Trophoblast cell (in vitro differentiated cells and primary cell): ENCODE measurements around the gene RPL29.

ENCODE experiments used
- DNase-seq, 2 donors: peaks; one replicate each; pipeline ENCODE4 v3.0.0-alpha.2; 2016
- H2AFZ ChIP-seq: 2 replicates; pipeline ENCODE4 v1.6.1; 2013; ENCODE audit warnings: low read length, moderate library complexity, mild to moderate bottlenecking; ENCODE audit not compliant: insufficient read depth, poor library complexity
- H2AK5ac ChIP-seq: 2 replicates; pipeline ENCODE4 v1.6.1; 2013; ENCODE audit warnings: mild to moderate bottlenecking, low read length
- H2BK120ac ChIP-seq: 2 replicates; pipeline ENCODE4 v1.6.1; 2013; ENCODE audit warnings: low read length, mild to moderate bottlenecking, moderate library complexity; ENCODE audit not compliant: insufficient read depth, poor library complexity
- H2BK12ac ChIP-seq: 2 replicates; pipeline ENCODE4 v1.6.1; 2013; ENCODE audit warnings: mild to moderate bottlenecking, low read length, moderate library complexity
- H2BK5ac ChIP-seq: 2 replicates; pipeline ENCODE4 v1.6.1; 2013; ENCODE audit warnings: low read length, low read depth, moderate library complexity, mild to moderate bottlenecking; ENCODE audit not compliant: poor library complexity
- H3K14ac ChIP-seq: 2 replicates; pipeline ENCODE4 v1.6.1; 2013; ENCODE audit warnings: mild to moderate bottlenecking, low read length
- H3K18ac ChIP-seq: 2 replicates; pipeline ENCODE4 v1.6.1; 2013; ENCODE audit warnings: mild to moderate bottlenecking, low read length
- H3K23ac ChIP-seq: 2 replicates; pipeline ENCODE4 v1.6.1; 2013; ENCODE audit warnings: low read length
- H3K27ac ChIP-seq: 2 replicates; pipeline ENCODE4 v1.5.1; 2013; ENCODE audit warnings: low read depth, mild to moderate bottlenecking, inconsistent platforms, low read length, moderate library complexity
- H3K27me3 ChIP-seq: 2 replicates; pipeline ENCODE4 v1.6.1; 2013; ENCODE audit warnings: inconsistent platforms, mild to moderate bottlenecking, low read length, moderate library complexity; ENCODE audit not compliant: insufficient read depth
- H3K36me3 ChIP-seq, 2 experiments: 1 replicate in 1 of 2; 2 replicates in 1 of 2; pipeline ENCODE4 v1.6.1; 2013; ENCODE audit warnings: low read length in 2 of 2, mild to moderate bottlenecking in 2 of 2, moderate library complexity in 1 of 2; ENCODE audit not compliant: insufficient read depth in 2 of 2, control insufficient read depth in 1 of 2
- H3K4ac ChIP-seq: 2 replicates; pipeline ENCODE4 v1.6.1; 2013; ENCODE audit warnings: low read depth, mild to moderate bottlenecking, low read length, moderate library complexity
- H3K4me1 ChIP-seq, 2 experiments: 1 replicate in 1 of 2; 2 replicates in 1 of 2; pipeline ENCODE4 v1.6.1; 2013; ENCODE audit warnings: low read length in 2 of 2, mild to moderate bottlenecking in 2 of 2, moderate library complexity in 1 of 2; ENCODE audit not compliant: insufficient read depth in 2 of 2, control insufficient read depth in 1 of 2
- H3K4me2 ChIP-seq: 2 replicates; pipeline ENCODE4 v1.6.1; 2013; ENCODE audit warnings: inconsistent platforms, mild to moderate bottlenecking, low read length, moderate library complexity
- H3K4me3 ChIP-seq: 2 replicates; pipeline ENCODE4 v1.5.1; 2013; ENCODE audit warnings: mild to moderate bottlenecking, low read depth, low read length, inconsistent platforms
- H3K79me1 ChIP-seq: one replicate; pipeline ENCODE4 v1.6.1; 2013; ENCODE audit warnings: low read length
- H3K79me2 ChIP-seq: 2 replicates; pipeline ENCODE4 v1.6.1; 2013; ENCODE audit warnings: low read length, mild to moderate bottlenecking; ENCODE audit not compliant: control insufficient read depth, insufficient read depth, poor library complexity
- H3K9ac ChIP-seq: 2 replicates; pipeline ENCODE4 v1.6.1; 2013; ENCODE audit warnings: mild to moderate bottlenecking, low read length
- H3K9me3 ChIP-seq: 2 replicates; pipeline ENCODE4 v1.6.1; 2013; ENCODE audit warnings: low read depth, mild to moderate bottlenecking, control low read depth, inconsistent platforms, low read length; ENCODE audit not compliant: insufficient read depth
- H4K12ac ChIP-seq: 2 replicates; pipeline ENCODE4 v1.6.1; 2013; ENCODE audit warnings: low read depth, mild to moderate bottlenecking, low read length, moderate library complexity
- H4K8ac ChIP-seq: 2 replicates; pipeline ENCODE4 v1.6.1; 2013; ENCODE audit warnings: low read depth, mild to moderate bottlenecking, low read length, moderate library complexity
- H4K91ac ChIP-seq: one replicate; pipeline ENCODE4 v1.6.1; 2013; ENCODE audit warnings: low read depth, mild to moderate bottlenecking, low read length, moderate library complexity
- WGBS: extraction: QIAGEN DNeasy Blood & Tissue Kit; methylation state at CpG from one replicate; pipeline ENCODE4 v1.1.7; 2013; ENCODE audit warnings: missing lambda C conversion rate; ENCODE audit not compliant: insufficient read length, insufficient coverage; ENCODE audit errors: extremely low coverage; 5-methylcytosine and 5-hydroxymethylcytosine counted together

Gene RPL29

DNA sequence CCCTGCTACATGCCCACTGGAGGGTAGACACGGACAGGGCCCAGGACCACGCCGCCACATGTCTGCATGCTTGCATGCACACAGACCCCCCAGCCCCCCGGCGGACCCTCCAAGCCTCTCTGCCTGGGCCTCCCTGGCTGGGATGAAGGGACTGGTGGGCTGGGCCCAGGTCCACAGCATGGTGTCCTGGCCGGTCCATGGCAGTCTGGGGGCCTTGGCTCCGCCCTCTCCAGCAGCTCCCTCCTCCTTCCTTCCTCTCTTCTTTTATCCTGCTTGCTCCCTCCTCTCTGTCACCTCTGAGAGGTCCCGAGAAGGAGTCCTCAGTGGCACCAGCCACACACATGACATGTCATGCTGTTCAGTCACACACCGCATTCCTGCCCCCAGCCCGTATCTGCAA lies 36.2 kb upstream of the RPL29 start:
- Histone ChIP-seq H3K23ac (no peak overlapping the region), H3K27me3 (no peaks in the 10 kb centered on the region), H4K12ac (no peak overlapping the region), H2BK5ac (no peak overlapping the region), H2BK12ac (no peak overlapping the region), H3K4me2 (no peak overlapping the region), H4K8ac (no peak overlapping the region), H4K91ac (no peak overlapping the region), H3K79me1 (no peaks in the 10 kb centered on the region), H3K9ac (no peak overlapping the region), H3K18ac (no peak overlapping the region), H2AK5ac (no peak overlapping the region), H2BK120ac (no peak overlapping the region), H3K9me3 (peaks cover 3% of the 10 kb centered on the region), H3K79me2 (no peaks in the 10 kb centered on the region), H3K27ac (no peak overlapping the region), H3K4me1 (peaks cover 10 to 15% of the 10 kb centered on the region in 2 experiments), H2AFZ (no peak overlapping the region), H3K36me3 (no peaks in the 10 kb centered on the region), H3K4ac (no peak overlapping the region), H3K4me3 (no peak overlapping the region), H3K14ac (no peak overlapping the region)
- DNase-seq, result no peak
- no CpG with 5 or more reads among the region's 10 CpGs for WGBS

DNA sequence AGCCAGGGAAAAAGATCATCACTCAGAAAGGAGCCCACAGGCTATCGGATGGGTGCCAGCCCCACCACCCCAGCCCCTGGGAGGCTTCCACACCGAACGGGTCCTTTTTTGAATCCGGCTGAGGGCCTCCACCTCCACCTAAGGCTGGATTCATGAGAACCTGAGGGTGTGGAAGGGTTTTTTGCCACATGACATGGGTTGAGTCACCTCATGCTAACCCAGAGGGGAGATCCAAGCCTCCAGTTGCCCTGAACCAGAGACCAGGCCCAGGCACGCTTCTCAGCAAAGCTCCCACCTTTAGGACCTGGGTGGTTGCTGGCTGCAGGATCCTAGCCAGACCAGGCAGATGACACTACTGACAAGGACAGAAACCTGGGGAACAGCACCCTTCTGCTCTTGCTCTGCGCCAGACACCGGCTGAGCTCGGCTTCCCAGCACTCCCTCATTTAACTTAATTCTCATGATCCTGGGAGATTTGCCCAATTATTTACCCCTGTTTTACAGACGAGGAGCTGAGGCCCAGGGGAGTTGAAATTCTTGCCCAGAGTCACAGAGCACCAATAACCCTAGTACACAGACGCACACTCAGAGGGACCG lies 35.1 kb upstream of the RPL29 start:
- Histone ChIP-seq H3K27me3 (no peaks in the 10 kb centered on the region), H3K4me2 (no peak overlapping the region), H2BK120ac (no peak overlapping the region), H2BK5ac (no peak overlapping the region), H3K14ac (no peak overlapping the region), H3K9ac (no peak overlapping the region), H3K18ac (no peak overlapping the region), H2AFZ (no peak overlapping the region), H3K9me3 (peaks cover 3% of the 10 kb centered on the region), H3K79me2 (no peaks in the 10 kb centered on the region), H3K4me1 (peaks cover 10 to 15% of the 10 kb centered on the region in 2 experiments), H3K79me1 (no peaks in the 10 kb centered on the region), H2BK12ac (no peak overlapping the region), H3K4me3 (no peak overlapping the region), H4K91ac (no peak overlapping the region), H4K8ac (no peak overlapping the region), H3K4ac (no peak overlapping the region), H3K36me3 (no peaks in the 10 kb centered on the region), H3K23ac (no peak overlapping the region), H3K27ac (no peak overlapping the region), H4K12ac (no peak overlapping the region), H2AK5ac (no peak overlapping the region)
- no CpG with 5 or more reads among the region's 11 CpGs for WGBS
- no peak for DNase-seq

GRCh38 chr3:52029535-52029934 lies 33.8 kb upstream of the RPL29 start:
- H3K4me3 ChIP-seq, result no peak overlapping the region
- H3K27me3 ChIP-seq, result no peaks in the 10 kb centered on the region
- WGBS, result no CpG with 5 or more reads among the region's 10 CpGs
- no peak overlapping the region for H2BK12ac ChIP-seq
- peaks cover 10 to 15% of the 10 kb centered on the region in 2 experiments for H3K4me1 ChIP-seq
- H2AK5ac ChIP-seq, result no peak overlapping the region
- H3K4me2 ChIP-seq, result no peak overlapping the region
- no peak overlapping the region for H4K12ac ChIP-seq
- no peak overlapping the region for H3K18ac ChIP-seq
- no peak overlapping the region for H2BK120ac ChIP-seq
- no peak overlapping the region for H3K4ac ChIP-seq
- H4K8ac ChIP-seq, result no peak overlapping the region
- H3K79me1 ChIP-seq, result no peaks in the 10 kb centered on the region
- H4K91ac ChIP-seq, result peak overlapping the region; percentile 3
- no peak overlapping the region for H3K23ac ChIP-seq
- H3K9me3 ChIP-seq, result peaks cover 3% of the 10 kb centered on the region
- no peak overlapping the region for H3K14ac ChIP-seq
- H3K36me3 ChIP-seq, result no peaks in the 10 kb centered on the region
- no peak overlapping the region for H2AFZ ChIP-seq
- no peak for DNase-seq
- no peaks in the 10 kb centered on the region for H3K79me2 ChIP-seq
- H3K27ac ChIP-seq, result no peak overlapping the region
- H2BK5ac ChIP-seq, result no peak overlapping the region
- no peak overlapping the region for H3K9ac ChIP-seq

DNA sequence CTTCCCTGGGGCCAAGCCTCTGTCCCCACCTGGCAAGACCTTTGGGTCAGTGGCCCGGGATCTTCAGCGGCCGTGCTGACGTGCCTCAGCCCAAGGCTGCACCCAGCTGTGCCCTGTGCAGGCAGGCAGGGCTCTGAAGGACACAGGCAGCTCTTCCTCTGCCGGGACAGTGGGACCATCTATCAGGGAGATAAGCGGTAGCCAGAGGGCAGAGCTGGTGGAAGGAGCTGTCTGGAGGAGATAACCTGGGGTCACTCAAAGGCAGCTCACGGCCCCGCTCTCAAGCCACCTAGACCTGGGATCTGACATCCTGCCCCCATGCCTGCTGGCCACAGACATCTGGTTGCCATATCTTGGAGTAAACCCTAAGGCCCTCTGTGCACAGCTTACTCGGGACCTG lies 33.4 kb upstream of the RPL29 start:
- Histone ChIP-seq H3K4me2 (no peak overlapping the region), H2AK5ac (no peak overlapping the region), H2BK12ac (no peak overlapping the region), H2BK120ac (no peak overlapping the region), H3K79me2 (no peaks in the 10 kb centered on the region), H3K27ac (no peak overlapping the region), H4K12ac (no peak overlapping the region), H3K14ac (no peak overlapping the region), H3K18ac (no peak overlapping the region), H3K9me3 (peaks cover 3% of the 10 kb centered on the region), H2AFZ (no peak overlapping the region), H3K4me3 (no peak overlapping the region), H3K9ac (no peak overlapping the region), H3K4ac (no peak overlapping the region), H3K4me1 (peaks cover 10 to 15% of the 10 kb centered on the region in 2 experiments), H3K23ac (no peak overlapping the region), H3K79me1 (no peaks in the 10 kb centered on the region), H3K36me3 (no peaks in the 10 kb centered on the region), H4K91ac (no peak overlapping the region), H3K27me3 (no peaks in the 10 kb centered on the region), H4K8ac (no peak overlapping the region), H2BK5ac (no peak overlapping the region)
- DNase-seq, result peak; percentile 58 to 65
- no CpG with 5 or more reads among the region's 9 CpGs for WGBS
